GM12878 (cell line): ENCODE results near the gene CHTOP. TPM values are rescaled to one million over a fixed set of nuclear protein-coding genes. Genes with fewer than 3 reads are reported as not detected.

ENCODE experiments used
- ATAC-seq: fragments of 200-7000 bp; cut with Tn5 transposase; 3 replicates; pipeline ENCODE4 v1.9.1; 2020; ENCODE audit warnings: mild to moderate bottlenecking, moderate library complexity
- BruUV-seq: library from RNA; stranded (reverse); fragments of 400-500 nt; replicated peaks from 2 replicates; lab custom pipeline; 2021; lab: Mats Ljungman, UMichigan
- CTCF ChIA-PET: fragments of 300-600 bp; sonication (Branson Sonifier 250); formaldehyde crosslinking; extraction: SDS; loops from one replicate; lab custom pipeline; 2021; ENCODE audit warnings: inconsistent platforms; lab: Yijun Ruan, JAX
- POLR2A ChIA-PET: fragments of 350-600 bp; formaldehyde crosslinking; extraction: SDS; loops from one replicate; lab custom pipeline; 2021; ENCODE audit warnings: inconsistent platforms; lab: Charles Lee
- RAD21 ChIA-PET: fragments of 300-600 bp; sonication (Branson Sonifier 250); formaldehyde crosslinking; loops from one replicate; lab custom pipeline; 2023; ENCODE audit warnings: antibody characterized with exemption; ENCODE audit not compliant: unreplicated experiment; lab: Charles Lee
- SMC1A ChIA-PET: fragments of 300-600 bp; sonication (Branson Sonifier 250); formaldehyde crosslinking; loops from one replicate; lab custom pipeline; 2023; ENCODE audit not compliant: unreplicated experiment, uncharacterized antibody; lab: Charles Lee
- DNase-seq: peaks from one replicate; pipeline ENCODE4 v3.0.0-alpha.2; 2011; ENCODE audit warnings: low read depth, low spot score
- FAIRE-seq: peaks from 3 replicates; lab custom pipeline; 2011; peaks lifted over from hg19 to GRCh38; lab: Jason Lieb, UNC
- H2AFZ ChIP-seq: 2 replicates; pipeline ENCODE4 v1.6.0; 2011; ENCODE audit warnings: low read depth, low read length, control low read depth; ENCODE audit not compliant: control insufficient read depth
- H3K27ac ChIP-seq: 2 replicates; pipeline ENCODE4 v1.5.1; 2011; ENCODE audit warnings: control low read depth; ENCODE audit not compliant: control insufficient read depth, insufficient read depth
- H3K27me3 ChIP-seq, 2 experiments: replicated peaks in 1 of 2; 2 replicates each; pipeline versions ENCODE4 v1.6.0 to v1.6.1; 2011; ENCODE audit warnings: low read length in 1 of 2; ENCODE audit not compliant: control insufficient read depth in 2 of 2, insufficient read depth in 2 of 2
- H3K36me3 ChIP-seq, 2 experiments: 2 replicates each; pipeline ENCODE4 v1.5.1; 2011; ENCODE audit warnings: low read length in 1 of 2; ENCODE audit not compliant: control insufficient read depth in 2 of 2, insufficient read depth in 2 of 2
- H3K4me1 ChIP-seq: 2 replicates; pipeline ENCODE4 v1.6.1; 2011; ENCODE audit warnings: mild to moderate bottlenecking, low read length, moderate library complexity, mixed read lengths; ENCODE audit not compliant: control insufficient read depth, insufficient read depth
- H3K4me2 ChIP-seq: 2 replicates; pipeline ENCODE4 v1.6.0; 2011; ENCODE audit warnings: control low read depth; ENCODE audit not compliant: control insufficient read depth, insufficient read depth
- H3K4me3 ChIP-seq: fragments of 200-600 bp; sonication (generic); 2 replicates; pipeline ENCODE4 v1.5.1; 2016
- H3K79me2 ChIP-seq: 2 replicates; pipeline ENCODE4 v1.6.0; 2011; ENCODE audit warnings: low read length; ENCODE audit not compliant: control insufficient read depth, insufficient read depth
- H3K9ac ChIP-seq: 2 replicates; pipeline ENCODE4 v1.8.0; 2011; ENCODE audit warnings: low read length, control low read depth, mixed read lengths; ENCODE audit not compliant: control insufficient read depth, insufficient read depth
- H3K9me3 ChIP-seq: replicated peaks from 3 replicates; pipeline ENCODE4 v1.5.1; 2011; ENCODE audit warnings: mild to moderate bottlenecking, low read length; ENCODE audit not compliant: control insufficient read depth, insufficient read depth
- H4K20me1 ChIP-seq: 2 replicates; pipeline ENCODE4 v1.6.0; 2011; ENCODE audit not compliant: control insufficient read depth, insufficient read depth
- ATF2 ChIP-seq: IDR thresholded peaks from 2 replicates; pipeline ENCODE4 v1.6.1; 2012; ENCODE audit warnings: low read length, inconsistent platforms
- ATF3 ChIP-seq: IDR thresholded peaks from 2 replicates; pipeline ENCODE4 v1.6.1; 2011; ENCODE audit warnings: low read depth, mild to moderate bottlenecking, low read length, moderate library complexity, borderline replicate concordance; ENCODE audit errors: extremely low read depth
- BCL3 ChIP-seq: IDR thresholded peaks from 2 replicates; pipeline ENCODE4 v1.6.1; 2011; ENCODE audit warnings: borderline replicate concordance, low read depth, mild to moderate bottlenecking, moderate library complexity, low read length; ENCODE audit not compliant: insufficient read depth, poor library complexity, severe bottlenecking
- HDAC2 ChIP-seq: fragments of 200-600 bp; sonication (generic); IDR thresholded peaks from 2 replicates; pipeline ENCODE4 v1.6.1; 2017
- HSF1 ChIP-seq: fragments of 150-350 bp; IDR thresholded peaks from 2 replicates; pipeline ENCODE4 v1.6.1; 2014; ENCODE audit warnings: mild to moderate bottlenecking, low read depth, low read length
- MEF2B ChIP-seq: fragments of 450-650 bp; IDR thresholded peaks from 2 replicates; pipeline ENCODE4 v1.6.1; 2018; ENCODE audit warnings: mild to moderate bottlenecking, moderate library complexity; ENCODE audit not compliant: partially characterized antibody, poor library complexity, severe bottlenecking
- PBX3 ChIP-seq: IDR thresholded peaks from 2 replicates; pipeline ENCODE4 v1.6.1; 2011; ENCODE audit warnings: mild to moderate bottlenecking, low read depth, low read length, moderate library complexity; ENCODE audit not compliant: insufficient replicate concordance
- RAD51 ChIP-seq: fragments of 450-650 bp; IDR thresholded peaks from 2 replicates; pipeline ENCODE4 v1.6.1; 2016; ENCODE audit warnings: moderate library complexity, mild to moderate bottlenecking, inconsistent platforms
- SIX5 ChIP-seq: IDR thresholded peaks from 2 replicates; pipeline ENCODE4 v1.6.1; 2011; ENCODE audit warnings: mild to moderate bottlenecking, low read depth, low read length, moderate library complexity; ENCODE audit not compliant: severe bottlenecking
- YBX1 ChIP-seq: fragments of 450-650 bp; IDR thresholded peaks from 2 replicates; pipeline ENCODE4 v1.6.1; 2016; ENCODE audit warnings: antibody characterized with exemption
- WGBS: methylation state at CpG from one replicate; pipeline ENCODE4 v1.1.6; 2016; ENCODE audit warnings: low lambda C conversion rate; ENCODE audit not compliant: insufficient replicate concordance, insufficient coverage; ENCODE audit errors: missing lambda C conversion rate; 5-methylcytosine and 5-hydroxymethylcytosine counted together
- in situ Hi-C: fragments of 300-500 bp; cut with MboI; formaldehyde crosslinking; loops from 9 replicates; pipeline ENCODE4 v1.14.3; 2018; ENCODE audit warnings: mixed read lengths
- intact Hi-C: fragments of 100-400 bp; cut with micrococcal nuclease; formaldehyde crosslinking; loops from one replicate; pipeline ENCODE4 v1.14.2; 2022; ENCODE audit not compliant: unreplicated experiment
- polyA plus RNA-seq, 11 experiments: library from polyadenylated mRNA; depleted of rRNA in 4 of 11; unstranded in 6 of 11; stranded (reverse) in 5 of 11; fragments of >200 nt; fragmentation: Nextera tagmentation in 4 of 11; fragmentation: Illumina TruSeq in 1 of 11; extraction: Ambion mirVana in 4 of 11; extraction: Trizol in 1 of 11; gene quantifications; 1 replicate in 1 of 11; 2 replicates in 10 of 11; pipeline versions ENCODE4 v1.2.1 to v1.2.3, GENCODE V29; 2011 to 2016; ENCODE audit warnings: inconsistent platforms in 2 of 11, missing spikeins in 2 of 11, low read depth in 1 of 11
- total RNA-seq, 4 experiments: library from RNA; depleted of rRNA in 3 of 4; stranded (reverse); fragments of >200 nt in 3 of 4; fragmentation: Illumina TruSeq in 1 of 4; extraction: Trizol in 1 of 4; gene quantifications; 2 replicates each; pipeline versions ENCODE4 v1.2.1 to v1.2.3, GENCODE V29; 2013 to 2021

The CHTOP gene
- total and polyA plus RNA-seq, 10 of the 15 experiments (the other 5 are each of a cell fraction or from before 2014, with no cell fraction given), result 8.4 to 93.8 (median 52.3) TPM

GRCh38 chr1:153610334-153610733, 23.5 kb upstream of the CHTOP start:
- Histone ChIP-seq H3K4me1 (no peaks in the 10 kb centered on the region), H3K27ac (no peak overlapping the region), H3K27me3 (no peaks in the 10 kb centered on the region)
- POLR2A ChIA-PET, result no interaction called here
- 23% methylated on average over 4 of the region's 4 CpGs for WGBS
- no peak for DNase-seq
- RAD21 ChIA-PET, result no interaction called here
- CTCF ChIA-PET, result interaction anchor here (0.5 to 0.7 kb wide), 2 partner anchors 36 to 949 kb away, joined by 3 read pairs; no protein-coding TSS in a partner anchor
- FAIRE-seq, result no peak
- intact Hi-C loops, result no loop called here
- SMC1A ChIA-PET, result no interaction called here
- TF ChIP-seq SIX5, result no peak
- TF ChIP-seq ATF2, result no peak
- TF ChIP-seq, all 136 proteins: peak for 0
- Histone ChIP-seq H3K4me3 (no peak overlapping the region), H3K9ac (no peak overlapping the region), H2AFZ (no peak overlapping the region), H3K79me2 (no peaks in the 10 kb centered on the region), H3K4me2 (no peak overlapping the region), H4K20me1 (no peaks in the 10 kb centered on the region), H3K9me3 (no peaks in the 10 kb centered on the region), H3K36me3 (no peaks in the 10 kb centered on the region)
- BruUV-seq, result no TSS peak
- in situ Hi-C loops, result no loop called here
- no peak for ATAC-seq

- Histone ChIP-seq H3K4me1 (peaks cover 2% of the 10 kb centered on the region), H3K4me3 (no peak overlapping the region), H3K36me3 (no peaks in the 10 kb centered on the region), H4K20me1 (no peaks in the 10 kb centered on the region), H3K9me3 (no peaks in the 10 kb centered on the region), H3K9ac (no peak overlapping the region), H3K27me3 (no peaks in the 10 kb centered on the region), H2AFZ (no peak overlapping the region), H3K27ac (no peak overlapping the region), H3K4me2 (no peak overlapping the region), H3K79me2 (no peaks in the 10 kb centered on the region)
- intact Hi-C loops, result no loop called here
- in situ Hi-C loops, result no loop called here
- FAIRE-seq (no peak), DNase-seq (no peak), ATAC-seq (no peak)
- POLR2A ChIA-PET, result no interaction called here
- RAD21 ChIA-PET, result no interaction called here
- CTCF ChIA-PET, result interaction anchor here (0.5 to 0.7 kb wide), 2 partner anchors 35 to 949 kb away, joined by 3 read pairs; no protein-coding TSS in a partner anchor
- SMC1A ChIA-PET, result no interaction called here
- WGBS, result 46% methylated on average over 6 of the region's 7 CpGs
- no TSS peak for BruUV-seq
- no peak for TF ChIP-seq ATF3
- TF ChIP-seq HDAC2, result no peak
- no peak for TF ChIP-seq HSF1
- TF ChIP-seq BCL3, result no peak
- TF ChIP-seq RAD51, result no peak
- no peak for TF ChIP-seq YBX1
- no peak for TF ChIP-seq MEF2B
- TF ChIP-seq PBX3, result no peak
Observed at GRCh38 chr1:153610811-153611301, 23.0 kb upstream of the CHTOP start.
